Measurements from ENCODE around the gene ZNF280D.

ZNF280D gene

GRCh38 chr15:56654624-56655023 is 78.7 kb downstream of the ZNF280D start:
- Histone ChIP-seq H3K9me3 (no peaks in the 10 kb centered on the region), H3K9ac (no peak overlapping the region), H4K20me1 (no peaks in the 10 kb centered on the region), H3K4me2 (no peak overlapping the region), H3K27ac (no peak overlapping the region), H3K36me3 (0 out of 2 replicates have a peak, but pooled peaks cover 6% of the 10 kb centered on the region), H3K4me3 (no peak overlapping the region), H3K4me1 (no peaks in the 10 kb centered on the region), H3K27me3 (no peaks in the 10 kb centered on the region)
- TF ChIP-seq Cebpa-rat (IDR thresholded peaks at IDR 0.05): no peak

GRCh38 chr15:56654216-56654615 is 79.1 kb downstream of the ZNF280D start:
- no peak overlapping the region for H3K4me2 ChIP-seq
- H3K4me1 ChIP-seq: no peaks in the 10 kb centered on the region
- H3K9me3 ChIP-seq: no peaks in the 10 kb centered on the region
- H4K20me1 ChIP-seq: no peaks in the 10 kb centered on the region
- no peak overlapping the region for H3K9ac ChIP-seq
- H3K27ac ChIP-seq: no peak overlapping the region
- TF ChIP-seq Cebpa-rat (IDR thresholded peaks at IDR 0.05): no peak
- H3K36me3 ChIP-seq: 0 out of 2 replicates have a peak, but pooled peaks cover 6% of the 10 kb centered on the region
- no peaks in the 10 kb centered on the region for H3K27me3 ChIP-seq
- H3K4me3 ChIP-seq: no peak overlapping the region

DNA sequence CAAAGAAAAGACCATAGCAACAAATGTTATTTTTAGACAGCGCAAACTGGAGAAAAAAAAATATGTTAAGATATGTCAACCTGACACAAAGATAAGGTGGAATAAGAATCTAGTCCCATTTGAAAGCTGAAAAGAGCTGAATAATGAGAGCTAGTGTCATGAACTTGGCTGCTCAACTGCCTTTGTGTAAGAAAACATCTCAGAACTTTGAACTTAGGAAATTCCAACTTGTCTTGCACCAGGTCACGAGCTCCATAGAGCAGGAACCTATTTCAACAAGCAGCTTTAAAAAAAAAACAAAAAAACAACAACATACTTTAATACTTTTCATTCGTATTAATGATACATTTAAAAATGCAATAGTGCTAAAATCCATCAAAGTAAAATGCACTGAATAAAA is 79.5 kb downstream of the ZNF280D start:
- no peaks in the 10 kb centered on the region for H3K27me3 ChIP-seq
- no peaks in the 10 kb centered on the region for H3K9me3 ChIP-seq
- H3K4me3 ChIP-seq: no peak overlapping the region
- no peak overlapping the region for H3K4me2 ChIP-seq
- H3K9ac ChIP-seq: no peak overlapping the region
- 0 out of 2 replicates have a peak, but pooled peaks cover 6% of the 10 kb centered on the region for H3K36me3 ChIP-seq
- TF ChIP-seq Cebpa-rat (IDR thresholded peaks at IDR 0.05): no peak
- no peaks in the 10 kb centered on the region for H4K20me1 ChIP-seq
- H3K27ac ChIP-seq: no peak overlapping the region
- H3K4me1 ChIP-seq: no peaks in the 10 kb centered on the region

- Histone ChIP-seq H3K4me3 (no peak overlapping the region), H3K36me3 (0 out of 2 replicates have a peak, but pooled peaks cover 6% of the 10 kb centered on the region), H3K27ac (no peak overlapping the region), H4K20me1 (no peaks in the 10 kb centered on the region), H3K27me3 (no peaks in the 10 kb centered on the region), H3K4me1 (no peaks in the 10 kb centered on the region), H3K4me2 (no peak overlapping the region), H3K9me3 (no peaks in the 10 kb centered on the region), H3K9ac (no peak overlapping the region)
- no peak for TF ChIP-seq Cebpa-rat (IDR thresholded peaks at IDR 0.05)
Measured at GRCh38 chr15:56653107-56653506, 80.2 kb downstream of the ZNF280D start.

- Histone ChIP-seq H3K4me1 (no peaks in the 10 kb centered on the region), H3K27ac (no peak overlapping the region)
- TF ChIP-seq Cebpa-rat (IDR thresholded peaks at IDR 0.05): no peak
Measured at GRCh38 chr15:56648311-56648710, 85.0 kb downstream of the ZNF280D start.

DNA sequence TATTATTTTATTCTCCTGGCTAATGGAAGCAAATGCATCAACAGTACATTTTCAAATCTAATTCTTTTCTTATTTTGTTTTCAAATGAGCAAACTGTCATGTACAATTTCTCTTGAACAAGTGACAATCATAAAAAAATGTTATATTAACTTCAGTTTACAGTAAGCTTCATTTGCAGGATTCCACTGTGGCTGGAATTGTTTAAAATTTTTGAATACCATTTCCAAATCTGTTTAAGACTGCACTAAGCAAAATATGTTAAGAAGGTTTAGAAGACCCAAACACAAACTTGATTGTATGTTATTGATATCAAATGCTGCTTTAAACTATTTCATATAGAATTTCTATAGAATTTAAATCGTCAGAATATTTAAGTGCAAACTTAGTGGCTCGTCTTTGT is 92.8 kb downstream of the ZNF280D start:
- no peak for TF ChIP-seq Cebpa-rat (IDR thresholded peaks at IDR 0.05)
- Histone ChIP-seq H4K20me1 (no peaks in the 10 kb centered on the region), H3K4me1 (no peaks in the 10 kb centered on the region), H3K27me3 (no peaks in the 10 kb centered on the region), H3K36me3 (no peaks in the 10 kb centered on the region), H3K4me2 (no peak overlapping the region), H3K4me3 (no peak overlapping the region), H3K27ac (no peak overlapping the region), H3K9me3 (no peaks in the 10 kb centered on the region), H3K9ac (no peak overlapping the region)

More at GRCh38 chr15:56648311-56648710, 85.0 kb downstream of the ZNF280D start:
- no peak overlapping the region for H3K4me2 ChIP-seq
- no peak overlapping the region for H3K9ac ChIP-seq
- no peak overlapping the region for H3K4me3 ChIP-seq
- H4K20me1 ChIP-seq: no peaks in the 10 kb centered on the region
- no peaks in the 10 kb centered on the region for H3K9me3 ChIP-seq
- no peaks in the 10 kb centered on the region for H3K27me3 ChIP-seq
- H3K36me3 ChIP-seq: 0 out of 2 replicates have a peak, but pooled peaks cover 4% of the 10 kb centered on the region

- no peak for TF ChIP-seq Cebpa-rat (IDR thresholded peaks at IDR 0.05)
- H4K20me1 ChIP-seq: no peaks in the 10 kb centered on the region
- no peak overlapping the region for H3K4me3 ChIP-seq
- H3K9ac ChIP-seq: no peak overlapping the region
- no peaks in the 10 kb centered on the region for H3K9me3 ChIP-seq
- no peak overlapping the region for H3K27ac ChIP-seq
- no peak overlapping the region for H3K4me2 ChIP-seq
- no peaks in the 10 kb centered on the region for H3K27me3 ChIP-seq
- no peaks in the 10 kb centered on the region for H3K36me3 ChIP-seq
- H3K4me1 ChIP-seq: no peaks in the 10 kb centered on the region
Measured at GRCh38 chr15:56640127-56640526, 93.2 kb downstream of the ZNF280D start.

- Histone ChIP-seq H3K36me3 (no peaks in the 10 kb centered on the region), H3K9ac (no peak overlapping the region), H3K9me3 (no peaks in the 10 kb centered on the region), H3K4me2 (no peak overlapping the region), H3K4me3 (no peak overlapping the region), H3K27me3 (no peaks in the 10 kb centered on the region), H4K20me1 (no peaks in the 10 kb centered on the region), H3K27ac (no peak overlapping the region), H3K4me1 (no peaks in the 10 kb centered on the region)
- no peak for TF ChIP-seq Cebpa-rat (IDR thresholded peaks at IDR 0.05)
Measured at GRCh38 chr15:56639631-56640030, 93.7 kb downstream of the ZNF280D start.

GRCh38 chr15:56631765-56632164 is 101.5 kb downstream of the ZNF280D start:
- Histone ChIP-seq H3K27ac (no peak overlapping the region), H3K4me1 (no peaks in the 10 kb centered on the region), H3K9ac (no peak overlapping the region), H3K36me3 (no peaks in the 10 kb centered on the region), H3K4me3 (no peak overlapping the region), H4K20me1 (no peaks in the 10 kb centered on the region), H3K27me3 (no peaks in the 10 kb centered on the region), H3K9me3 (no peaks in the 10 kb centered on the region), H3K4me2 (no peak overlapping the region)
- no peak for TF ChIP-seq Cebpa-rat (IDR thresholded peaks at IDR 0.05)

- TF ChIP-seq Cebpa-rat (IDR thresholded peaks at IDR 0.05): no peak
Measured at GRCh38 chr15:56628893-56629532, 104.3 kb downstream of the ZNF280D start.

More at GRCh38 chr15:56628893-56629532, 104.3 kb downstream of the ZNF280D start:
- Histone ChIP-seq H3K4me2 (no peak overlapping the region), H3K27ac (no peak overlapping the region), H3K36me3 (no peaks in the 10 kb centered on the region), H3K4me1 (no peaks in the 10 kb centered on the region), H3K4me3 (no peak overlapping the region), H3K9ac (no peak overlapping the region), H3K27me3 (no peaks in the 10 kb centered on the region), H3K9me3 (no peaks in the 10 kb centered on the region), H4K20me1 (no peaks in the 10 kb centered on the region)

All from BLaER1 (cell line).